H1 (cell line): Measurements from ENCODE around the gene NADK. TPM values are rescaled to one million over a fixed set of nuclear protein-coding genes. Genes with fewer than 3 reads are reported as not detected.

ENCODE experiments used
- CTCF ChIA-PET: fragments of 300-600 bp; sonication (Branson Sonifier 250); formaldehyde crosslinking; loops from one replicate; lab custom pipeline; 2021; ENCODE audit not compliant: partially characterized antibody; lab: Charles Lee
- POLR2A ChIA-PET: fragments of 300-600 bp; sonication (Branson Sonifier 250); formaldehyde crosslinking; loops from one replicate; lab custom pipeline; 2021; ENCODE audit warnings: inconsistent platforms; ENCODE audit not compliant: partially characterized antibody; lab: Charles Lee
- DNase-seq, 2 experiments: peaks; one replicate each; pipeline versions ENCODE4 v3.0.0 to v3.0.0-alpha.2; 2010 to 2022; ENCODE audit warnings: low spot score in 2 of 2, low read depth in 1 of 2, mixed read lengths in 1 of 2
- FAIRE-seq: peaks from 2 replicates; lab custom pipeline; 2011; peaks lifted over from hg19 to GRCh38; lab: Jason Lieb, UNC
- H2AFZ ChIP-seq: 2 replicates; pipeline ENCODE4 v1.8.1; 2012; ENCODE audit warnings: low read length, inconsistent platforms
- H2AK5ac ChIP-seq: 2 replicates; pipeline ENCODE4 v1.6.1; 2013; ENCODE audit warnings: low read depth, low read length
- H2BK120ac ChIP-seq: replicated peaks from 2 replicates; pipeline ENCODE3; 2013; ENCODE audit warnings: low read depth, low read length, inconsistent platforms
- H2BK12ac ChIP-seq: 2 replicates; pipeline ENCODE4 v1.6.1; 2013; ENCODE audit warnings: low read depth, low read length
- H2BK15ac ChIP-seq: 2 replicates; pipeline ENCODE4 v1.6.1; 2013; ENCODE audit warnings: low read length
- H2BK20ac ChIP-seq: 2 replicates; pipeline ENCODE4 v1.6.1; 2013; ENCODE audit warnings: low read length
- H2BK5ac ChIP-seq: 2 replicates; pipeline ENCODE4 v1.6.1; 2013; ENCODE audit warnings: low read depth, low read length
- H3K14ac ChIP-seq: 2 replicates; pipeline ENCODE4 v1.6.1; 2013; ENCODE audit warnings: inconsistent platforms; ENCODE audit not compliant: insufficient read length
- H3K18ac ChIP-seq: 2 replicates; pipeline ENCODE4 v1.6.1; 2013; ENCODE audit warnings: low read length; ENCODE audit errors: extremely low read depth
- H3K23ac ChIP-seq: 2 replicates; pipeline ENCODE4 v1.6.1; 2013; ENCODE audit warnings: inconsistent platforms; ENCODE audit not compliant: insufficient read length
- H3K23me2 ChIP-seq: 2 replicates; pipeline ENCODE4 v1.6.1; 2013; ENCODE audit warnings: low read depth, low read length
- H3K27ac ChIP-seq: 2 replicates; pipeline ENCODE4 v1.6.1; 2011; ENCODE audit warnings: low read depth, low read length, inconsistent platforms
- H3K27me3 ChIP-seq, 4 experiments: replicated peaks in 1 of 4; 1 replicate in 1 of 4; 2 replicates in 3 of 4; pipeline versions ENCODE4 v1.6.1 to v1.8.1; 2011 to 2013; ENCODE audit warnings: low read length in 3 of 4, mild to moderate bottlenecking in 3 of 4, inconsistent platforms in 2 of 4, mixed read lengths in 2 of 4, moderate library complexity in 1 of 4; ENCODE audit not compliant: control insufficient read depth in 3 of 4, insufficient read depth in 3 of 4; ENCODE audit errors: extremely low read depth in 1 of 4
- H3K36me3 ChIP-seq, 4 experiments: 2 replicates each; pipeline versions ENCODE4 v1.6.1 to v1.8.1; 2011 to 2013; ENCODE audit warnings: mild to moderate bottlenecking in 4 of 4, low read length in 3 of 4, moderate library complexity in 2 of 4, control low read depth in 1 of 4, inconsistent platforms in 1 of 4; ENCODE audit not compliant: insufficient read depth in 4 of 4, control insufficient read depth in 2 of 4
- H3K4ac ChIP-seq: replicated peaks from 2 replicates; pipeline ENCODE3; 2013; ENCODE audit warnings: low read length, low read depth, mixed read lengths, inconsistent platforms; ENCODE audit not compliant: insufficient read length
- H3K4me1 ChIP-seq, 4 experiments: replicated peaks in 1 of 4; 1 replicate in 1 of 4; 2 replicates in 3 of 4; pipeline versions ENCODE4 v1.6.1 to v1.8.1; 2011 to 2013; ENCODE audit warnings: low read length in 3 of 4, inconsistent platforms in 2 of 4, mixed read lengths in 1 of 4; ENCODE audit not compliant: insufficient read depth in 4 of 4, control insufficient read depth in 3 of 4
- H3K4me2 ChIP-seq, 2 experiments: 2 replicates each; pipeline versions ENCODE4 v1.6.1 to v1.8.1; 2011 to 2013; ENCODE audit warnings: low read depth in 2 of 2, low read length in 2 of 2, control low read depth in 1 of 2, inconsistent platforms in 1 of 2, mild to moderate bottlenecking in 1 of 2; ENCODE audit not compliant: insufficient read depth in 1 of 2
- H3K4me3 ChIP-seq, 4 experiments: fragments of 200-600, 300-600 bp in 1 of 4; sonication (generic), shearing (Covaris generic), sonication (Bioruptor Twin) in 1 of 4; 2 replicates each; pipeline versions ENCODE4 v1.5.1 to v1.8.1; 2011 to 2016; ENCODE audit warnings: low read length in 4 of 4, low read depth in 3 of 4, control low read depth in 2 of 4, inconsistent platforms in 2 of 4, mild to moderate bottlenecking in 2 of 4, mixed read lengths in 1 of 4, moderate library complexity in 1 of 4; ENCODE audit not compliant: insufficient read depth in 2 of 4; ENCODE audit errors: extremely low read depth in 1 of 4
- H3K56ac ChIP-seq: replicated peaks from 2 replicates; pipeline ENCODE3; 2013; ENCODE audit warnings: low read depth, mild to moderate bottlenecking, mixed read lengths, low read length, inconsistent platforms; ENCODE audit not compliant: insufficient read length
- H3K79me1 ChIP-seq: 2 replicates; pipeline ENCODE4 v1.6.1; 2013; ENCODE audit warnings: low read depth, low read length, control low read depth
- H3K79me2 ChIP-seq, 2 experiments: 2 replicates each; pipeline versions ENCODE4 v1.6.1 to v1.8.1; 2012 to 2013; ENCODE audit warnings: low read length in 2 of 2, mild to moderate bottlenecking in 2 of 2, inconsistent platforms in 1 of 2; ENCODE audit not compliant: insufficient read depth in 2 of 2, control insufficient read depth in 1 of 2
- H3K9ac ChIP-seq, 4 experiments: replicated peaks in 1 of 4; 1 replicate in 1 of 4; 2 replicates in 3 of 4; pipeline versions ENCODE4 v1.6.1 to v1.8.1; 2011 to 2013; ENCODE audit warnings: low read depth in 3 of 4, low read length in 3 of 4, control low read depth in 2 of 4, mild to moderate bottlenecking in 2 of 4, moderate library complexity in 2 of 4, inconsistent platforms in 1 of 4; ENCODE audit errors: extremely low read depth in 1 of 4
- H3K9me3 ChIP-seq, 2 experiments: 2 replicates each; pipeline versions ENCODE4 v1.6.1 to v1.8.1; 2012 to 2013; ENCODE audit warnings: mild to moderate bottlenecking in 2 of 2, moderate library complexity in 2 of 2, control low read depth in 1 of 2, inconsistent platforms in 1 of 2, low read depth in 1 of 2, low read length in 1 of 2, mixed read lengths in 1 of 2; ENCODE audit not compliant: insufficient read depth in 2 of 2
- H4K20me1 ChIP-seq, 2 experiments: replicated peaks in 1 of 2; 2 replicates each; pipeline versions ENCODE3 to v1.8.1; 2011 to 2013; ENCODE audit warnings: inconsistent platforms in 2 of 2, low read length in 2 of 2, mild to moderate bottlenecking in 1 of 2; ENCODE audit not compliant: insufficient read depth in 2 of 2, control insufficient read depth in 1 of 2
- H4K5ac ChIP-seq: 2 replicates; pipeline ENCODE4 v1.6.1; 2013; ENCODE audit warnings: low read length, low read depth, mixed read lengths, inconsistent platforms; ENCODE audit not compliant: insufficient read length
- H4K8ac ChIP-seq: 2 replicates; pipeline ENCODE4 v1.8.0; 2013; ENCODE audit warnings: mild to moderate bottlenecking, moderate library complexity, low read length, inconsistent platforms; ENCODE audit not compliant: insufficient read depth; ENCODE audit errors: extremely low read depth
- H4K91ac ChIP-seq: replicated peaks from 2 replicates; pipeline ENCODE3; 2013; ENCODE audit warnings: low read length, mixed read lengths, inconsistent platforms; ENCODE audit not compliant: insufficient read length
- CREB1 ChIP-seq: IDR thresholded peaks from 2 replicates; pipeline ENCODE4 v1.6.1; 2012; ENCODE audit warnings: inconsistent platforms
- SP4 ChIP-seq: IDR thresholded peaks from 2 replicates; pipeline ENCODE4 v1.6.1; 2012; ENCODE audit warnings: low read length, inconsistent platforms
- WGBS, 2 experiments: shearing (Covaris generic) in 1 of 2; methylation state at CpG; one replicate each; pipeline versions ENCODE4 v1.1.6 to v1.1.7; 2013 to 2015; ENCODE audit warnings: low lambda C conversion rate in 2 of 2, mixed read lengths in 2 of 2, inconsistent platforms in 1 of 2, low coverage in 1 of 2, missing lambda C conversion rate in 1 of 2; ENCODE audit not compliant: insufficient replicate concordance in 2 of 2, insufficient coverage in 1 of 2, insufficient read length in 1 of 2; ENCODE audit errors: extremely low coverage in 1 of 2, missing lambda C conversion rate in 1 of 2; 5-methylcytosine and 5-hydroxymethylcytosine counted together
- polyA plus RNA-seq, 7 experiments: library from polyadenylated mRNA; depleted of rRNA in 3 of 7; stranded (reverse) in 5 of 7; unstranded in 2 of 7; fragments of >200 nt in 5 of 7; fragments of 200-250 nt in 2 of 7; gene quantifications; 1 replicate in 5 of 7; 2 replicates in 1 of 7; 4 replicates in 1 of 7; pipeline versions ENCODE4 v1.2.1 to v1.2.3, GENCODE V29; 2011 to 2013; ENCODE audit warnings: missing spikeins in 2 of 7, mixed read lengths in 2 of 7
- total RNA-seq: library from RNA; stranded (reverse); fragmentation: NEBNext Ultra II Directional; extraction: Animal tissue kit (Norgen Biotek cat#: 25700); gene quantifications from 2 replicates; pipeline ENCODE4 v1.2.1, GENCODE V29; 2021

The NADK gene
- total and polyA plus RNA-seq, 2 of the 8 experiments (the other 6 are each of a cell fraction or from before 2014, with no cell fraction given) = 78.0 to 89.7 TPM

DNA sequence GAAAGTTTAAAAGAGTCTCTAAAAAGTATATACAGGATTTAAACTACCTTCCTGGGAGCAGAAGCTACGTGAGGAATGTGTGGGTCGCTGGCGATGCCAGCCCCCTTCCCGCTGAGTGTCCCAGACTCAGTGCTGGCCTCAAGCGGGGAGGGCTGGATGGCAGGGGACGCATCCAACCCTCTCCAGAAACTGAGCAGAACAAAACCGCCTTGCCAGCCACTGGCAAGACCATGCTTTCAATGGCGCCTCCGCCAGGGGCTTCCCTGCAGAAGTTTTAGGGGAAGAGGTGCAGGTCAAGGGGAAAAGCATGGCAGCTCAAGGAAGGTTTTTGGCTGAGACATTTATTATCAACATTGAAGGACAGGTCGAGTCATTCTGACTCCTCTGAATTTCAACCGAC, 26.1 kb downstream of the NADK start:
- Histone ChIP-seq H3K4ac (no peak overlapping the region), H2BK20ac (no peak overlapping the region), H2BK15ac (no peak overlapping the region), H3K27me3 (no peaks in the 10 kb centered on the region), H3K9me3 (no peaks in the 10 kb centered on the region), H2BK5ac (no peak overlapping the region), H3K27ac (no peak overlapping the region), H3K4me3 (no peak overlapping the region), H3K4me2 (no peak overlapping the region), H3K56ac (no peak overlapping the region), H3K14ac (no peak overlapping the region), H3K36me3 (peaks cover 7 to 43% (median 32%) of the 10 kb centered on the region in 4 experiments), H2BK120ac (no peak overlapping the region), H2AK5ac (no peak overlapping the region), H3K4me1 (peaks cover 0 to 2% (median 0%) of the 10 kb centered on the region in 4 experiments; a peak in 1 of 7 replicates), H2BK12ac (no peak overlapping the region), H3K79me2 (no peaks in the 10 kb centered on the region), H3K23ac (no peak overlapping the region), H4K91ac (no peak overlapping the region), H3K23me2 (no peaks in the 10 kb centered on the region), H4K5ac (no peak overlapping the region), H2AFZ (no peak overlapping the region), H3K18ac (no peak overlapping the region), H4K8ac (no peak overlapping the region), H4K20me1 (peaks cover 0 to 12% of the 10 kb centered on the region in 2 experiments), H3K79me1 (no peaks in the 10 kb centered on the region), H3K9ac (no peak overlapping the region)
- whole genome bisulfite sequencing, 2 experiments = 93% methylated on average over 11 of the region's 11 CpGs; no CpG with 5 or more reads in 1 of the 2 experiments
- FAIRE-seq (no peak), DNase-seq (no peak)
- CTCF ChIA-PET = interaction anchor here (0.8 to 1.7 kb wide), 4 partner anchors 27 to 154 kb away, joined by 3 to 4 read pairs (median 4); no protein-coding TSS in a partner anchor
- POLR2A ChIA-PET = interaction anchor here (0.6 kb wide), 1 partner anchor 14 kb away, joined by 4 read pairs; no protein-coding TSS in a partner anchor
- TF ChIP-seq SP4 (no peak), CREB1 (no peak)
